K562 (cell line): ENCODE data around the gene DNAAF8. TPM values are rescaled to one million over a fixed set of nuclear protein-coding genes. Genes with fewer than 3 reads are reported as not detected.

Experiments
- polyA plus RNA-seq, 8 experiments: library from polyadenylated mRNA; depleted of rRNA in 4 of 8; stranded (reverse) in 5 of 8; unstranded in 3 of 8; fragments of >200 nt; fragmentation: Nextera tagmentation in 2 of 8; fragmentation: Illumina TruSeq in 1 of 8; extraction: Ambion mirVana in 2 of 8; extraction: Trizol in 1 of 8; gene quantifications; 2 replicates each; pipeline versions ENCODE4 v1.2.1 to v1.2.3, GENCODE V29; 2011 to 2014; ENCODE audit warnings: inconsistent platforms in 1 of 8, missing spikeins in 1 of 8
- total RNA-seq, 7 experiments: library from RNA; depleted of rRNA in 6 of 7; stranded (reverse); fragments of >200 nt in 6 of 7; fragmentation: Illumina TruSeq in 2 of 7; extraction: Trizol in 2 of 7; gene quantifications; 2 replicates each; pipeline versions ENCODE4 v1.2.1 to v1.2.3, GENCODE V29; 2011 to 2021; ENCODE audit warnings: low replicate concordance in 1 of 7
- TF ChIP-seq, protein P1 (sequence below), 2 experiments: fragments of 450-650 bp in 1 of 2; sonication (generic) in 1 of 2; formaldehyde crosslinking in 1 of 2; IDR thresholded peaks; 2 replicates each; pipeline versions ENCODE4 v1.7.1 to v1.9.0; 2016 to 2022; ENCODE audit warnings: inconsistent platforms in 1 of 2, mild to moderate bottlenecking in 1 of 2, missing genetic modification reagents in 1 of 2

The DNAAF8 gene
- total and polyA plus RNA-seq, 9 of the 15 experiments (the other 6 are each of a cell fraction or from before 2014, with no cell fraction given): 0.04 to 0.12 (median 0.10) TPM; not detected in 6

DNA sequence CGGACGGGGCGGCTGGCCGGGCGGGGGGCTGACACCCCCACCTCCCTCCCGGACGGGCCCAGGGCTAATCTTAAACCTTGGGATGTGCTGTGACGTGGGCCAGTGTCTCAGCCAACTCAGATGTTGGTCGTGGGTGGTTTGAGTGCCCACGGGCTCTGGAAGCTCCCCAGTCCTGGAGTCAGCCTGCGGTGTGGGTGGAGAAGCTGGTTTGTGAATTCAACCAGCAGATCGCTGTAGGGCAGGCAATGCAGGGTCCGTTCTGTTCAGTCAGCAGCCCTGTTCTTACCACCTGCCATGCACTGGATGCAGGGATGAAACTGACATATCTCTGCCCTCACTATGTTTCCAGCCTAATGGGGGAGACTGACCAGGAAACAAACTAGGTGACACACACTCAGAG lies 40.7 kb downstream of the DNAAF8 start (continued):
- TF ChIP-seq, protein P1, sequence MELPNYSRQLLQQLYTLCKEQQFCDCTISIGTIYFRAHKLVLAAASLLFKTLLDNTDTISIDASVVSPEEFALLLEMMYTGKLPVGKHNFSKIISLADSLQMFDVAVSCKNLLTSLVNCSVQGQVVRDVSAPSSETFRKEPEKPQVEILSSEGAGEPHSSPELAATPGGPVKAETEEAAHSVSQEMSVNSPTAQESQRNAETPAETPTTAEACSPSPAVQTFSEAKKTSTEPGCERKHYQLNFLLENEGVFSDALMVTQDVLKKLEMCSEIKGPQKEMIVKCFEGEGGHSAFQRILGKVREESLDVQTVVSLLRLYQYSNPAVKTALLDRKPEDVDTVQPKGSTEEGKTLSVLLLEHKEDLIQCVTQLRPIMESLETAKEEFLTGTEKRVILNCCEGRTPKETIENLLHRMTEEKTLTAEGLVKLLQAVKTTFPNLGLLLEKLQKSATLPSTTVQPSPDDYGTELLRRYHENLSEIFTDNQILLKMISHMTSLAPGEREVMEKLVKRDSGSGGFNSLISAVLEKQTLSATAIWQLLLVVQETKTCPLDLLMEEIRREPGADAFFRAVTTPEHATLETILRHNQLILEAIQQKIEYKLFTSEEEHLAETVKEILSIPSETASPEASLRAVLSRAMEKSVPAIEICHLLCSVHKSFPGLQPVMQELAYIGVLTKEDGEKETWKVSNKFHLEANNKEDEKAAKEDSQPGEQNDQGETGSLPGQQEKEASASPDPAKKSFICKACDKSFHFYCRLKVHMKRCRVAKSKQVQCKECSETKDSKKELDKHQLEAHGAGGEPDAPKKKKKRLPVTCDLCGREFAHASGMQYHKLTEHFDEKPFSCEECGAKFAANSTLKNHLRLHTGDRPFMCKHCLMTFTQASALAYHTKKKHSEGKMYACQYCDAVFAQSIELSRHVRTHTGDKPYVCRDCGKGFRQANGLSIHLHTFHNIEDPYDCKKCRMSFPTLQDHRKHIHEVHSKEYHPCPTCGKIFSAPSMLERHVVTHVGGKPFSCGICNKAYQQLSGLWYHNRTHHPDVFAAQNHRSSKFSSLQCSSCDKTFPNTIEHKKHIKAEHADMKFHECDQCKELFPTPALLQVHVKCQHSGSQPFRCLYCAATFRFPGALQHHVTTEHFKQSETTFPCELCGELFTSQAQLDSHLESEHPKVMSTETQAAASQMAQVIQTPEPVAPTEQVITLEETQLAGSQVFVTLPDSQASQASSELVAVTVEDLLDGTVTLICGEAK (IDR thresholded peaks at IDR 0.05): no peak
- TF ChIP-seq, protein P1 (CRISPR knock-in tag; IDR thresholded peaks at IDR 0.05): no peak
